A549 (cell line): ENCODE data around the gene BTBD7. TPM values are rescaled to one million over a fixed set of nuclear protein-coding genes. Genes with fewer than 3 reads are reported as not detected.

Experiments used
- ATAC-seq, 2 experiments: fragments of 200-7000 bp in 1 of 2; fragments of >200 bp in 1 of 2; cut with Nextera tagmentation in 1 of 2; cut with Tn5 transposase in 1 of 2; 3 replicates each; pipeline versions ENCODE4 v1.8.0 to v1.9.1; 2018 to 2020; ENCODE audit warnings: mild to moderate bottlenecking in 1 of 2, moderate library complexity in 1 of 2
- CTCF ChIA-PET: fragments of 300-600 bp; sonication (Branson Sonifier 250); formaldehyde crosslinking; extraction: SDS; loops from one replicate; lab custom pipeline; 2021; ENCODE audit warnings: antibody characterized with exemption, inconsistent platforms; lab: Yijun Ruan, JAX
- POLR2A ChIA-PET: fragments of 350-600 bp; formaldehyde crosslinking; extraction: SDS; loops from one replicate; lab custom pipeline; 2021; ENCODE audit warnings: antibody characterized with exemption, inconsistent platforms; lab: Yijun Ruan, JAX
- DNase-seq, 2 experiments: peaks; one replicate each; pipeline versions ENCODE4 v3.0.0 to v3.0.0-alpha.2; 2011 to 2016; ENCODE audit warnings: low read depth in 1 of 2, low spot score in 1 of 2
- FAIRE-seq: peaks from 2 replicates; lab custom pipeline; 2011; peaks lifted over from hg19 to GRCh38; lab: Jason Lieb, UNC
- H3K27ac ChIP-seq, 2 experiments: fragments of >200 bp; sonication (Bioruptor Twin); formaldehyde crosslinking; 3 replicates each; pipeline ENCODE4 v1.5.1; 2016 to 2017
- H3K4me1 ChIP-seq: fragments of >200 bp; sonication (Bioruptor Twin); formaldehyde crosslinking; 3 replicates; pipeline ENCODE4 v1.6.1; 2016
- H3K4me2 ChIP-seq: fragments of >200 bp; sonication (Bioruptor Twin); formaldehyde crosslinking; 3 replicates; pipeline ENCODE4 v1.6.1; 2016
- H3K4me3 ChIP-seq: fragments of >200 bp; sonication (Bioruptor Twin); formaldehyde crosslinking; 3 replicates; pipeline ENCODE4 v1.5.1; 2016
- H3K9me3 ChIP-seq: fragments of >200 bp; sonication (Bioruptor Twin); formaldehyde crosslinking; 3 replicates; pipeline ENCODE4 v1.6.1; 2016
- ATOH8 ChIP-seq: fragments of 250-450 bp; sonication (Bioruptor Pico); IDR thresholded peaks from 2 replicates; pipeline ENCODE4 v1.5.0; 2020; ENCODE audit warnings: low read depth, mild to moderate bottlenecking, moderate library complexity
- CEBPB ChIP-seq, 2 experiments: fragments of >200 bp in 1 of 2; sonication (Bioruptor Twin) in 1 of 2; formaldehyde crosslinking in 1 of 2; IDR thresholded peaks; 2 replicates each; pipeline ENCODE4 v1.6.1; 2012 to 2016
- E2F6 ChIP-seq: IDR thresholded peaks from 2 replicates; pipeline ENCODE4 v1.6.1; 2012; ENCODE audit warnings: low read depth, borderline replicate concordance
- EHF ChIP-seq: fragments of 250-450 bp; sonication (Bioruptor Pico); IDR thresholded peaks from 2 replicates; pipeline ENCODE4 v1.5.0; 2020; ENCODE audit warnings: mild to moderate bottlenecking
- ESRRA ChIP-seq: fragments of 150-350 bp; IDR thresholded peaks from 2 replicates; pipeline ENCODE4 v1.6.1; 2014; ENCODE audit warnings: mild to moderate bottlenecking, low read length, borderline replicate concordance
- FOSB ChIP-seq: fragments of 250-450 bp; sonication (Bioruptor Pico); IDR thresholded peaks from 2 replicates; pipeline ENCODE4 v1.5.0; 2020; ENCODE audit warnings: mild to moderate bottlenecking, moderate library complexity
- FOXS1 ChIP-seq: fragments of 250-450 bp; sonication (Bioruptor Pico); IDR thresholded peaks from 2 replicates; pipeline ENCODE4 v1.5.0; 2020; ENCODE audit warnings: mild to moderate bottlenecking, moderate library complexity
- GATA3 ChIP-seq: IDR thresholded peaks from 2 replicates; pipeline ENCODE4 v1.6.1; 2012; ENCODE audit warnings: borderline replicate concordance
- HMGXB4 ChIP-seq: fragments of 250-450 bp; sonication (Bioruptor Pico); IDR thresholded peaks from 2 replicates; pipeline ENCODE4 v1.5.0; 2021; ENCODE audit warnings: mild to moderate bottlenecking, moderate library complexity, borderline replicate concordance
- HOXB13 ChIP-seq: fragments of 250-450 bp; sonication (Bioruptor Pico); IDR thresholded peaks from 2 replicates; pipeline ENCODE4 v1.5.0; 2020; ENCODE audit warnings: low read depth, mild to moderate bottlenecking, moderate library complexity
- MAFK ChIP-seq: fragments of 450-650 bp; IDR thresholded peaks from 2 replicates; pipeline ENCODE4 v1.6.1; 2014; ENCODE audit not compliant: partially characterized antibody
- MAZ ChIP-seq: fragments of 150-350 bp; IDR thresholded peaks from 2 replicates; pipeline ENCODE4 v1.6.1; 2014; ENCODE audit warnings: antibody characterized with exemption, low read depth, low read length, borderline replicate concordance
- MYC ChIP-seq: IDR thresholded peaks from 2 replicates; pipeline ENCODE4 v1.6.1; 2012; ENCODE audit warnings: mild to moderate bottlenecking, inconsistent platforms, low read length, improper control_type of control experiment, borderline replicate concordance
- NPAS2 ChIP-seq: fragments of 250-450 bp; sonication (Bioruptor Pico); IDR thresholded peaks from 2 replicates; pipeline ENCODE4 v1.8.0; 2022; ENCODE audit warnings: mild to moderate bottlenecking, moderate library complexity, borderline replicate concordance
- POLR2A ChIP-seq: IDR thresholded peaks from 2 replicates; pipeline ENCODE4 v1.6.1; 2012; ENCODE audit warnings: mild to moderate bottlenecking, low read length
- POLR2AphosphoS2 ChIP-seq: conservative IDR thresholded peaks from 2 replicates; pipeline ENCODE4 v1.6.1; 2012; ENCODE audit warnings: low read length, improper control_type of control experiment, inconsistent platforms
- TP53 ChIP-seq: fragments of 250-450 bp; sonication (Bioruptor Pico); IDR thresholded peaks from 2 replicates; pipeline ENCODE4 v1.5.0; 2021; ENCODE audit warnings: mild to moderate bottlenecking, moderate library complexity
- ZFP36 ChIP-seq: fragments of 450-650 bp; IDR thresholded peaks from 2 replicates; pipeline ENCODE4 v1.6.1; 2014; ENCODE audit warnings: borderline replicate concordance; ENCODE audit not compliant: partially characterized antibody
- WGBS: methylation state at CpG from one replicate; pipeline ENCODE4 v1.1.6; 2017; ENCODE audit errors: missing lambda C conversion rate; 5-methylcytosine and 5-hydroxymethylcytosine counted together
- polyA plus RNA-seq, 4 experiments: library from polyadenylated mRNA; depleted of rRNA in 3 of 4; stranded (reverse); fragments of >200 nt; fragmentation: RNase III in 1 of 4; extraction: RNeasy Plus Mini Kit Qiagen cat#74134 plus additional on column Dnase treatment in 1 of 4; gene quantifications; 2 replicates in 3 of 4; 3 replicates in 1 of 4; pipeline ENCODE4 v1.2.3, GENCODE V29; 2011 to 2017
- TF ChIP-seq, protein P1 (sequence below): fragments of >200 bp; sonication (Bioruptor Twin); formaldehyde crosslinking; IDR thresholded peaks from 3 replicates; pipeline ENCODE4 v1.6.1; 2016

The BTBD7 gene
- polyA plus RNA-seq, 2 of the 4 experiments (the other 2 are of a cell fraction) = 11.1 to 17.4 TPM

GRCh38 chr14:93230539-93230938, 102.3 kb downstream of the BTBD7 start (continued):
- TF ChIP-seq GATA3 (no peak), MAZ (no peak), POLR2A (no peak), MAFK (no peak), EHF (CRISPR knock-in tag) (no peak), FOXS1 (CRISPR knock-in tag) (no peak), NPAS2 (CRISPR knock-in tag) (no peak)

DNA sequence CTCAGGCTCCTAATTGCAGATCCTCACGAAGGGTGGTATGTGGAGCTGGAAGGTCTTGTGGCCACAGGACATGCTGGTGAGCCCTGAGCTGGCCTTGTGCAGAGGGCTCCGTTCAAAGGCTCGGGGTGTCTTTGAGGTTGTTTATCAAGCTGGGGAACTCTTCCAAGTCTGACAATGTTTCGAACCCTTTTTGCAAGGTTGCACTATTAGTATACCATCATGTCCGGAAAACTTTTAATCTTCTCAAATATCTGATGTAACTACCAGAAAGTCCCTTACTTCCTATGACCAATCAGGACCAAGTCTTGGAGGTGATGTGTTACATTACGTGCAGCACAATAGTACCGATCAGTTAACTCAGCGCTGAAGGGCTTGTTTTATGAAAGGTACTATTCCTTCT, 104.3 kb downstream of the BTBD7 start:
- Histone ChIP-seq H3K9me3 (no peaks in the 10 kb centered on the region), H3K4me3 (no peak overlapping the region), H3K27ac (no peak overlapping the region), H3K4me1 (no peaks in the 10 kb centered on the region), H3K4me2 (no peak overlapping the region)
- WGBS = 98% methylated on average over 8 of the region's 8 CpGs
- DNase-seq = no peak
- no peak for ATAC-seq
- ChIA-PET CTCF (interaction anchor here (1.0 to 2.1 kb wide), 2 partner anchors 9 to 21 kb away, joined by 3 to 9 read pairs; partner anchors contain the start of genes GON7 and UBR7), POLR2A (no interaction called here)
- FAIRE-seq = no peak
- no peak for TF ChIP-seq ESRRA
- peak; percentile 74 for TF ChIP-seq MAFK

DNA sequence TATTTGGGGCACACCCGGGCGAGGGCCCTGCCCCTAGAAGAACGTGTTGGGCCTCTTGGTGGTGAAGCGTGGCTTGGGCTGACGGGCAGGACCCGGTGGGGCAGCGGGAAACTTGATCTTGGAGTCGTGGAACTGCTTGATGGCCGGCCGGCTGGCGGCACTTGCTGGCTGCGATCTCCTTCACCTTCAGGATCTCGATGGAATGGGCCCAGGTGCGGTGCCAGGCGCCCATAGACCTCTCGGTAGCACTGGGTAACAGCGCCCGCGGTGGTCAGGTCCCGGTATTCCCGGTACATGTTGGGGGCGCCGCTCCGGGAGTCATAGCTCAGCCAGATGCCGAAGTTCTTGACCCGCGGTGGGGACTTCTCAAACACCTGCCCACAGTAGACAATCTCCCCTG, 109.3 kb downstream of the BTBD7 start:
- H3K9me3 ChIP-seq = no peaks in the 10 kb centered on the region
- H3K4me2 ChIP-seq = no peak overlapping the region
- FAIRE-seq = no peak
- no peak for ATAC-seq
- H3K4me3 ChIP-seq = no peak overlapping the region
- no peak for DNase-seq
- no peaks in the 10 kb centered on the region for H3K4me1 ChIP-seq
- POLR2A ChIA-PET = interaction anchor here (0.7 kb wide), 1 partner anchor 1041 kb away, joined by 4 read pairs; no protein-coding TSS in a partner anchor
- TF ChIP-seq TP53 (CRISPR knock-in tag) (no peak), CEBPB (IDR thresholded peaks at IDR 0.05) (no peak), E2F6 (no peak), FOSB (CRISPR knock-in tag) (no peak), MYC (no peak), HOXB13 (no peak), ZFP36 (no peak), POLR2AphosphoS2 (no peak), HMGXB4 (CRISPR knock-in tag) (no peak), ATOH8 (CRISPR knock-in tag) (no peak), MAFK (no peak)
- TF ChIP-seq, protein P1, sequence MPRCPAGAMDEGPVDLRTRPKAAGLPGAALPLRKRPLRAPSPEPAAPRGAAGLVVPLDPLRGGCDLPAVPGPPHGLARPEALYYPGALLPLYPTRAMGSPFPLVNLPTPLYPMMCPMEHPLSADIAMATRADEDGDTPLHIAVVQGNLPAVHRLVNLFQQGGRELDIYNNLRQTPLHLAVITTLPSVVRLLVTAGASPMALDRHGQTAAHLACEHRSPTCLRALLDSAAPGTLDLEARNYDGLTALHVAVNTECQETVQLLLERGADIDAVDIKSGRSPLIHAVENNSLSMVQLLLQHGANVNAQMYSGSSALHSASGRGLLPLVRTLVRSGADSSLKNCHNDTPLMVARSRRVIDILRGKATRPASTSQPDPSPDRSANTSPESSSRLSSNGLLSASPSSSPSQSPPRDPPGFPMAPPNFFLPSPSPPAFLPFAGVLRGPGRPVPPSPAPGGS = no peak
- no peak overlapping the region for H3K27ac ChIP-seq
- WGBS = 95% methylated on average over 25 of the region's 27 CpGs
- CTCF ChIA-PET = interaction anchor here (0.7 kb wide), 1 partner anchor 1234 kb away, joined by 4 read pairs; no protein-coding TSS in a partner anchor
